GM10266 (cell line): ENCODE measurements around the gene TRIM59.

Source experiments
- DNase-seq: peaks from one replicate; pipeline ENCODE4 v3.0.0; 2012; ENCODE audit errors: extremely low spot score
- CTCF ChIP-seq: IDR thresholded peaks from 2 replicates; pipeline ENCODE4 v1.5.1; 2012; ENCODE audit warnings: mild to moderate bottlenecking, low read depth; ENCODE audit not compliant: control insufficient read depth, insufficient read depth; ENCODE audit errors: missing control alignments

TRIM59 gene

GRCh38 chr3:160479376-160479775 is 29.8 kb upstream of the TRIM59 start:
- DNase-seq, result no peak
- no peak for TF ChIP-seq CTCF

GRCh38 chr3:160478338-160478737 is 28.8 kb upstream of the TRIM59 start:
- no peak for DNase-seq
- no peak for TF ChIP-seq CTCF

GRCh38 chr3:160477750-160478149 is 28.2 kb upstream of the TRIM59 start:
- no peak for TF ChIP-seq CTCF
- no peak for DNase-seq

GRCh38 chr3:160475884-160476283 is 26.3 kb upstream of the TRIM59 start:
- DNase-seq, result no peak
- no peak for TF ChIP-seq CTCF

GRCh38 chr3:160475153-160475552 is 25.6 kb upstream of the TRIM59 start:
- no peak for TF ChIP-seq CTCF
- no peak for DNase-seq

- TF ChIP-seq CTCF, result no peak
- DNase-seq, result no peak
Observed at GRCh38 chr3:160474416-160474838, 24.8 kb upstream of the TRIM59 start.

GRCh38 chr3:160473978-160474377 is 24.4 kb upstream of the TRIM59 start:
- DNase-seq, result no peak
- no peak for TF ChIP-seq CTCF
